ENCODE data around the gene CHRDL1. TPM values are rescaled to one million over a fixed set of nuclear protein-coding genes. Genes with fewer than 3 reads are reported as not detected.

CHRDL1 gene
- total RNA-seq, result not detected in 2 replicates

GRCh38 chrX:110795645-110796406 is at the start of gene CHRDL1:
TSS of gene CHRDL1 (minus strand) at chrX:110795817. CDS start at chrX:110792181, 3,636 bp downstream.

